K562 (cell line): Measurements from ENCODE around the gene ZBTB39. TPM values are rescaled to one million over a fixed set of nuclear protein-coding genes. Genes with fewer than 3 reads are reported as not detected.

Experiments
- ATAC-seq: fragments of 200-7000 bp; cut with Tn5 transposase; 3 replicates; pipeline ENCODE4 v1.9.1; 2020; ENCODE audit warnings: moderate library complexity
- BruUV-seq: library from RNA; stranded (reverse); fragments of 400-500 nt; replicated peaks from 2 replicates; lab custom pipeline; 2021; lab: Mats Ljungman, UMichigan
- CTCF ChIA-PET: fragments of 300-600 bp; formaldehyde crosslinking; extraction: SDS; loops from one replicate; lab custom pipeline; 2021; ENCODE audit warnings: low intra/inter-chr PET ratio; lab: Yijun Ruan, JAX
- POLR2A ChIA-PET: fragments of 300-600, 350-650 bp; sonication (Branson Sonifier 250); formaldehyde crosslinking; extraction: SDS; loops from one replicate; lab custom pipeline; 2021; ENCODE audit warnings: antibody characterized with exemption, inconsistent platforms; lab: Yijun Ruan, JAX
- DNase-seq, 4 experiments: peaks; one replicate each; pipeline versions ENCODE4 v3.0.0 to v3.0.0-alpha.2; 2011 to 2018; ENCODE audit warnings: low spot score in 3 of 4, mixed read lengths in 3 of 4; ENCODE audit errors: extremely low read depth in 1 of 4
- FAIRE-seq: peaks from 2 replicates; lab custom pipeline; 2011; peaks lifted over from hg19 to GRCh38; lab: Jason Lieb, UNC
- H2AFZ ChIP-seq: 2 replicates; pipeline ENCODE4 v1.6.0; 2011; ENCODE audit warnings: low read depth, low read length, control low read depth, inconsistent platforms
- H3K27ac ChIP-seq: fragments of 200-600 bp; 3 replicates; pipeline ENCODE4 v1.8.0; 2011; ENCODE audit warnings: low read depth, mild to moderate bottlenecking, control low read depth, inconsistent platforms, low read length, moderate library complexity, mixed read lengths; ENCODE audit errors: extremely low read depth
- H3K27me3 ChIP-seq, 2 experiments: fragments of 300-600 bp in 1 of 2; 2 replicates in 1 of 2; 3 replicates in 1 of 2; pipeline versions ENCODE4 v1.6.0 to v1.8.0; 2011; ENCODE audit warnings: inconsistent platforms in 2 of 2, low read length in 2 of 2, mild to moderate bottlenecking in 1 of 2, mixed read lengths in 1 of 2, moderate library complexity in 1 of 2; ENCODE audit not compliant: control insufficient read depth in 2 of 2, insufficient read depth in 2 of 2
- H3K36me3 ChIP-seq: fragments of 300-600 bp; 3 replicates; pipeline ENCODE4 v1.8.0; 2011; ENCODE audit warnings: mild to moderate bottlenecking, low read length, inconsistent platforms; ENCODE audit not compliant: control insufficient read depth, insufficient read depth
- H3K4me1 ChIP-seq, 2 experiments: fragments of 200-600 bp in 1 of 2; replicated peaks in 1 of 2; 2 replicates in 1 of 2; 3 replicates in 1 of 2; pipeline versions ENCODE4 v1.5.1 to v1.8.0; 2011; ENCODE audit warnings: inconsistent platforms in 2 of 2, low read length in 2 of 2, mild to moderate bottlenecking in 1 of 2, mixed read lengths in 1 of 2, moderate library complexity in 1 of 2; ENCODE audit not compliant: control insufficient read depth in 2 of 2, insufficient read depth in 2 of 2
- H3K4me2 ChIP-seq: 2 replicates; pipeline ENCODE4 v1.6.1; 2011; ENCODE audit warnings: low read length, control low read depth, inconsistent platforms, mixed read lengths; ENCODE audit not compliant: insufficient read depth
- H3K4me3 ChIP-seq: fragments of 200-600 bp; sonication (generic), shearing (Covaris generic); 2 replicates; pipeline ENCODE4 v1.5.1; 2016; ENCODE audit warnings: control low read depth, inconsistent platforms
- H3K79me2 ChIP-seq: fragments of 200-600 bp; 3 replicates; pipeline ENCODE4 v1.8.0; 2011; ENCODE audit warnings: low read length, inconsistent platforms; ENCODE audit not compliant: control insufficient read depth, insufficient read depth
- H3K9ac ChIP-seq, 2 experiments: 2 replicates each; pipeline versions ENCODE4 v1.6.0 to v1.6.1; 2011; ENCODE audit warnings: low read depth in 2 of 2, low read length in 2 of 2, control low read depth in 1 of 2, inconsistent platforms in 1 of 2, mild to moderate bottlenecking in 1 of 2, mixed read lengths in 1 of 2; ENCODE audit not compliant: insufficient read depth in 1 of 2
- H3K9me1 ChIP-seq: one replicate; pipeline ENCODE4 v1.6.0; 2011; ENCODE audit warnings: inconsistent platforms, mild to moderate bottlenecking, low read length, moderate library complexity; ENCODE audit not compliant: control insufficient read depth, insufficient read depth
- H3K9me3 ChIP-seq: replicated peaks from 2 replicates; pipeline ENCODE4 v1.5.1; 2011; ENCODE audit warnings: low read depth, low read length, inconsistent platforms; ENCODE audit not compliant: control insufficient read depth, insufficient read depth
- H4K20me1 ChIP-seq: replicated peaks from 2 replicates; pipeline ENCODE4 v1.6.1; 2011; ENCODE audit warnings: low read length, inconsistent platforms, mixed read lengths; ENCODE audit not compliant: control insufficient read depth, insufficient read depth
- CREM ChIP-seq: IDR thresholded peaks from 2 replicates; pipeline ENCODE4 v1.6.1; 2014; ENCODE audit warnings: antibody characterized with exemption, low read depth
- GTF2E2 ChIP-seq: fragments of 200-800 bp; sonication (Bioruptor generic); IDR thresholded peaks from 2 replicates; pipeline ENCODE4 v1.6.1; 2016; ENCODE audit warnings: missing genetic modification characterization, missing compliant biosample characterization
- HEY1 ChIP-seq: fragments of 250-450 bp; sonication (Bioruptor Pico); IDR thresholded peaks from 2 replicates; pipeline ENCODE4 v1.5.0; 2020; ENCODE audit warnings: mild to moderate bottlenecking, moderate library complexity, borderline replicate concordance
- HMG20B ChIP-seq: fragments of 250-450 bp; sonication (Bioruptor Pico); IDR thresholded peaks from 2 replicates; pipeline ENCODE4 v1.5.0; 2021; ENCODE audit warnings: mild to moderate bottlenecking
- JUND ChIP-seq, 2 experiments: IDR thresholded peaks; 2 replicates in 1 of 2; 3 replicates in 1 of 2; pipeline ENCODE4 v1.6.1; 2011; ENCODE audit warnings: borderline replicate concordance in 2 of 2, low read depth in 2 of 2, low read length in 2 of 2, improper control_type of control experiment in 1 of 2, missing biosample characterization in 1 of 2, missing genetic modification characterization in 1 of 2, missing genetic modification reagents in 1 of 2
- MTA3 ChIP-seq: fragments of 450-650 bp; formaldehyde crosslinking; IDR thresholded peaks from 2 replicates; pipeline ENCODE4 v1.6.1; 2017; ENCODE audit warnings: mild to moderate bottlenecking, borderline replicate concordance
- NFIC ChIP-seq: fragments of 450-650 bp; IDR thresholded peaks from 2 replicates; pipeline ENCODE4 v1.6.1; 2017; ENCODE audit warnings: mild to moderate bottlenecking, inconsistent platforms
- PHF21A ChIP-seq: fragments of 450-650 bp; IDR thresholded peaks from 2 replicates; pipeline ENCODE4 v1.6.1; 2017; ENCODE audit warnings: low read depth, borderline replicate concordance
- RAD21 ChIP-seq, 2 experiments: fragments of 250-450 bp in 1 of 2; fragments of 450-650 bp in 1 of 2; sonication (Bioruptor Pico) in 1 of 2; formaldehyde crosslinking in 1 of 2; IDR thresholded peaks in 1 of 2; conservative IDR thresholded peaks in 1 of 2; 2 replicates each; pipeline versions ENCODE4 v1.4.0 to v1.8.0; 2020 to 2022; ENCODE audit warnings: mild to moderate bottlenecking in 2 of 2, moderate library complexity in 1 of 2
- SAP30 ChIP-seq: fragments of 200-600 bp; sonication (generic); IDR thresholded peaks from 2 replicates; pipeline ENCODE4 v1.6.1; 2012; ENCODE audit warnings: borderline replicate concordance, low read depth, mild to moderate bottlenecking, moderate library complexity, low read length, control low read depth, inconsistent platforms; ENCODE audit not compliant: insufficient read depth, poor library complexity, severe bottlenecking
- TRIM28 ChIP-seq: fragments of 450-650 bp; IDR thresholded peaks from 2 replicates; pipeline ENCODE4 v1.6.1; 2017
- ZNF140 ChIP-seq: fragments of 250-450 bp; sonication (Bioruptor Pico); IDR thresholded peaks from 2 replicates; pipeline ENCODE4 v1.8.0; 2021; ENCODE audit warnings: moderate library complexity, mild to moderate bottlenecking, inconsistent platforms
- WGBS: fragments of 100-300 bp; shearing (Covaris generic); methylation state at CpG from one replicate; pipeline ENCODE4 v1.1.6; 2016; ENCODE audit warnings: low coverage, mixed read lengths; ENCODE audit not compliant: insufficient coverage; ENCODE audit errors: missing lambda C conversion rate; 5-methylcytosine and 5-hydroxymethylcytosine counted together
- in situ Hi-C: fragments of 300-500 bp; cut with MboI; formaldehyde crosslinking; loops from 4 replicates; pipeline ENCODE4 v1.15.0; 2018; ENCODE audit warnings: inconsistent platforms, mixed read lengths
- intact Hi-C: fragments of 100-400 bp; cut with micrococcal nuclease; formaldehyde crosslinking; loops from 2 replicates; pipeline ENCODE4 v1.14.2; 2022
- polyA plus RNA-seq, 8 experiments: library from polyadenylated mRNA; depleted of rRNA in 4 of 8; stranded (reverse) in 5 of 8; unstranded in 3 of 8; fragments of >200 nt; fragmentation: Nextera tagmentation in 2 of 8; fragmentation: Illumina TruSeq in 1 of 8; extraction: Ambion mirVana in 2 of 8; extraction: Trizol in 1 of 8; gene quantifications; 2 replicates each; pipeline versions ENCODE4 v1.2.1 to v1.2.3, GENCODE V29; 2011 to 2014; ENCODE audit warnings: inconsistent platforms in 1 of 8, missing spikeins in 1 of 8
- total RNA-seq, 7 experiments: library from RNA; depleted of rRNA in 6 of 7; stranded (reverse); fragments of >200 nt in 6 of 7; fragmentation: Illumina TruSeq in 2 of 7; extraction: Trizol in 2 of 7; gene quantifications; 2 replicates each; pipeline versions ENCODE4 v1.2.1 to v1.2.3, GENCODE V29; 2011 to 2021; ENCODE audit warnings: low replicate concordance in 1 of 7
- TF ChIP-seq, protein P1 (sequence below): IDR thresholded peaks from 2 replicates; pipeline ENCODE4 v1.6.1; 2016; ENCODE audit warnings: missing genetic modification characterization, missing compliant biosample characterization
- TF ChIP-seq, protein P2 (sequence below): sonication (generic); formaldehyde crosslinking; IDR thresholded peaks from 2 replicates; pipeline ENCODE4 v1.8.1; 2023; ENCODE audit warnings: mild to moderate bottlenecking, missing genetic modification reagents
- TF ChIP-seq, protein P3 (sequence below): fragments of 450-650 bp; IDR thresholded peaks from 2 replicates; pipeline ENCODE4 v1.6.1; 2016
- TF ChIP-seq, protein P4 (sequence below): fragments of 250-450 bp; sonication (Bioruptor Pico); IDR thresholded peaks from 2 replicates; pipeline ENCODE4 v1.9.0; 2021; ENCODE audit warnings: mild to moderate bottlenecking

The ZBTB39 gene
- total and polyA plus RNA-seq, 9 of the 15 experiments (the other 6 are each of a cell fraction or from before 2014, with no cell fraction given): 3.3 to 13.3 (median 8.6) TPM

DNA sequence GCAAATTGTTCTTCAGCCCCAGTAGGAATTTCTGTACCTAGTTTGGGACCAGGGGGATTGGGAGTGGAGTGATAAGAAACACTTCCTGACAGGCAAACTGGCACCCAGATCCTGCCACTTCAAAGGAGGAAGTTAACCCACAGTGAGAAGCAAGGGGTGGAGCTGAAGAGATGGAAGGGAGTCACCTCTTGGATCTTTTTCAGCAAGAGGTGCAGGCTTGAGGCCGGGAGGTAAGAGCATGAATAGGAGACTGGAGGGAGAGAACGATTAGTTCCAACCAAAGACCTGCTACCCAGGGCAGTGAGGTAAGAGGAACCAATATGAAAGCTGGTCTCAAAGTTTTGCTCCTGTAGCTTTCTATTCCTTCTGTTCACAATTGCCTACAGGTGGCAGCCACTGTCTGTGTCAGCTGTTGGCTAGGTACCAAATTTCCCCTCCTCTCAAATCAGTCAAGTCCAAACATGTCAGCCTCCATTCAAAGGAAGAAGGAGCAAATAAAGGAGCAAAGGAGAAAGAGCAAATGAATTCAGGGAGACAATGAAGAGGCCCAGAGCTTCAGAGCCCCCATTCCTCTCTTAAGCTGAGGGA is 24.9 kb upstream of the ZBTB39 start:
- FAIRE-seq: peak; percentile 76
- TF ChIP-seq, protein P1, sequence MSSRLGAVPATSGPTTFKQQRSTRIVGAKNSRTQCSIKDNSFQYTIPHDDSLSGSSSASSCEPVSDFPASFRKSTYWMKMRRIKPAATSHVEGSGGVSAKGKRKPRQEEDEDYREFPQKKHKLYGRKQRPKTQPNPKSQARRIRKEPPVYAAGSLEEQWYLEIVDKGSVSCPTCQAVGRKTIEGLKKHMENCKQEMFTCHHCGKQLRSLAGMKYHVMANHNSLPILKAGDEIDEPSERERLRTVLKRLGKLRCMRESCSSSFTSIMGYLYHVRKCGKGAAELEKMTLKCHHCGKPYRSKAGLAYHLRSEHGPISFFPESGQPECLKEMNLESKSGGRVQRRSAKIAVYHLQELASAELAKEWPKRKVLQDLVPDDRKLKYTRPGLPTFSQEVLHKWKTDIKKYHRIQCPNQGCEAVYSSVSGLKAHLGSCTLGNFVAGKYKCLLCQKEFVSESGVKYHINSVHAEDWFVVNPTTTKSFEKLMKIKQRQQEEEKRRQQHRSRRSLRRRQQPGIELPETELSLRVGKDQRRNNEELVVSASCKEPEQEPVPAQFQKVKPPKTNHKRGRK (tag): no peak
- TF ChIP-seq HEY1 (no peak), SAP30 (no peak), HMG20B (no peak), PHF21A (no peak), CREM (no peak), MTA3 (no peak), TRIM28 (no peak), ZNF140 (CRISPR knock-in tag) (no peak), NFIC (peak; percentile 87), JUND (IDR thresholded peaks at IDR 0.05; ENCODE audit: borderline replicate concordance, low read depth, low read length) (no peak), JUND (tag; IDR thresholded peaks at IDR 0.05; ENCODE audit: borderline replicate concordance, low read depth, low read length) (no peak), GTF2E2 (tag) (no peak), RAD21 (CRISPR knock-in tag; conservative IDR thresholded peaks at IDR 0.05 in 1 of 2, IDR thresholded peaks at IDR 0.05 in 1 of 2) (peak in 1 of 2 experiments; percentile 51; a peak in 2 of 4 replicates)
- TF ChIP-seq, protein P2, sequence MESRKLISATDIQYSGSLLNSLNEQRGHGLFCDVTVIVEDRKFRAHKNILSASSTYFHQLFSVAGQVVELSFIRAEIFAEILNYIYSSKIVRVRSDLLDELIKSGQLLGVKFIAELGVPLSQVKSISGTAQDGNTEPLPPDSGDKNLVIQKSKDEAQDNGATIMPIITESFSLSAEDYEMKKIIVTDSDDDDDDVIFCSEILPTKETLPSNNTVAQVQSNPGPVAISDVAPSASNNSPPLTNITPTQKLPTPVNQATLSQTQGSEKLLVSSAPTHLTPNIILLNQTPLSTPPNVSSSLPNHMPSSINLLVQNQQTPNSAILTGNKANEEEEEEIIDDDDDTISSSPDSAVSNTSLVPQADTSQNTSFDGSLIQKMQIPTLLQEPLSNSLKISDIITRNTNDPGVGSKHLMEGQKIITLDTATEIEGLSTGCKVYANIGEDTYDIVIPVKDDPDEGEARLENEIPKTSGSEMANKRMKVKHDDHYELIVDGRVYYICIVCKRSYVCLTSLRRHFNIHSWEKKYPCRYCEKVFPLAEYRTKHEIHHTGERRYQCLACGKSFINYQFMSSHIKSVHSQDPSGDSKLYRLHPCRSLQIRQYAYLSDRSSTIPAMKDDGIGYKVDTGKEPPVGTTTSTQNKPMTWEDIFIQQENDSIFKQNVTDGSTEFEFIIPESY (CRISPR knock-in tag): no peak
- TF ChIP-seq, protein P3, sequence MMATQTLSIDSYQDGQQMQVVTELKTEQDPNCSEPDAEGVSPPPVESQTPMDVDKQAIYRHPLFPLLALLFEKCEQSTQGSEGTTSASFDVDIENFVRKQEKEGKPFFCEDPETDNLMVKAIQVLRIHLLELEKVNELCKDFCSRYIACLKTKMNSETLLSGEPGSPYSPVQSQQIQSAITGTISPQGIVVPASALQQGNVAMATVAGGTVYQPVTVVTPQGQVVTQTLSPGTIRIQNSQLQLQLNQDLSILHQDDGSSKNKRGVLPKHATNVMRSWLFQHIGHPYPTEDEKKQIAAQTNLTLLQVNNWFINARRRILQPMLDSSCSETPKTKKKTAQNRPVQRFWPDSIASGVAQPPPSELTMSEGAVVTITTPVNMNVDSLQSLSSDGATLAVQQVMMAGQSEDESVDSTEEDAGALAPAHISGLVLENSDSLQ: 0 out of 2 replicates have a peak, but pooled peaks have one; percentile 15
- TF ChIP-seq, protein P4, sequence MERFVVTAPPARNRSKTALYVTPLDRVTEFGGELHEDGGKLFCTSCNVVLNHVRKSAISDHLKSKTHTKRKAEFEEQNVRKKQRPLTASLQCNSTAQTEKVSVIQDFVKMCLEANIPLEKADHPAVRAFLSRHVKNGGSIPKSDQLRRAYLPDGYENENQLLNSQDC (CRISPR knock-in tag): no peak

More for the DNA sequence above, 24.9 kb upstream of the ZBTB39 start:
- H2AFZ ChIP-seq: peak overlapping the region; percentile 24
- in situ Hi-C loops (no loop called here), intact Hi-C loops (loop anchor here (1.0 kb wide), 1 partner anchor 81 kb away; no protein-coding TSS in a partner anchor)
- H3K36me3 ChIP-seq: no peaks in the 10 kb centered on the region
- H3K4me2 ChIP-seq: no peak overlapping the region
- ChIA-PET POLR2A (interaction anchor here (0.6 to 1.5 kb wide), 11 partner anchors 10 to 151 kb away, joined by 3 to 10 read pairs (median 4); no protein-coding TSS in a partner anchor), CTCF (interaction anchor here (0.6 kb wide), 1 partner anchor 48 kb away, joined by 3 read pairs; no protein-coding TSS in a partner anchor)
- peak overlapping the region in 1 of 2 experiments; percentile 15; a peak in 1 of 4 replicates for H3K9ac ChIP-seq
- no peak overlapping the region for H3K27ac ChIP-seq
- no peaks in the 10 kb centered on the region for H3K9me3 ChIP-seq
- no peak overlapping the region for H3K4me3 ChIP-seq
- H3K79me2 ChIP-seq: no peaks in the 10 kb centered on the region
- BruUV-seq: no TSS peak
- H3K4me1 ChIP-seq: peaks cover 15 to 23% of the 10 kb centered on the region in 2 experiments
- no peaks in the 10 kb centered on the region for H3K27me3 ChIP-seq
- no peaks in the 10 kb centered on the region for H3K9me1 ChIP-seq
- ATAC-seq: peak; percentile 13; the same call in 2 of the 3 replicates
- peak in 1 of 4 experiments; percentile 48 for DNase-seq
- no peaks in the 10 kb centered on the region for H4K20me1 ChIP-seq
- WGBS: 0% methylated on average over 2 of the region's 2 CpGs
